Activated CD8-positive, alpha-beta T cell treated with anti-CD3 and anti-CD28 coated beads for 36 hours (primary cell): Measurements from ENCODE around the gene SCAND1. TPM values are rescaled to one million over a fixed set of nuclear protein-coding genes. Genes with fewer than 3 reads are reported as not detected.

ENCODE experiments used
- ATAC-seq: fragments of 200-7000 bp; cut with Tn5 transposase; one replicate; pipeline ENCODE4 v1.10.0; 2021; ENCODE audit warnings: mild to moderate bottlenecking, moderate library complexity
- CTCF ChIA-PET: fragments of 350-600 bp; sonication (Branson Sonifier 250); formaldehyde crosslinking; loops from one replicate; lab custom pipeline; 2021; ENCODE audit warnings: antibody characterized with exemption; lab: Charles Lee
- POLR2A ChIA-PET: fragments of 350-600 bp; sonication (Branson Sonifier 250); formaldehyde crosslinking; loops from one replicate; lab custom pipeline; 2021; ENCODE audit warnings: antibody characterized with exemption; lab: Charles Lee
- DNase-seq: peaks from one replicate; pipeline ENCODE4 v3.0.0-alpha.2; 2020
- H3K27ac Mint-ChIP-seq: one replicate; pipeline ENCODE4 v1.8.0; 2021; ENCODE audit warnings: mild to moderate bottlenecking, mixed read lengths
- H3K27me3 Mint-ChIP-seq: one replicate; pipeline ENCODE4 v1.8.0; 2021; ENCODE audit warnings: mixed read lengths
- H3K36me3 Mint-ChIP-seq: one replicate; pipeline ENCODE4 v1.8.0; 2021; ENCODE audit warnings: low read depth, mixed read lengths
- H3K4me1 Mint-ChIP-seq: one replicate; pipeline ENCODE4 v1.8.0; 2021; ENCODE audit warnings: low read depth, mixed read lengths
- H3K4me3 Mint-ChIP-seq: one replicate; pipeline ENCODE4 v1.8.0; 2021; ENCODE audit warnings: mild to moderate bottlenecking, moderate library complexity, mixed read lengths
- H3K9me3 Mint-ChIP-seq: one replicate; pipeline ENCODE4 v1.8.0; 2021; ENCODE audit warnings: mixed read lengths
- CTCF ChIP-seq: fragments of 200-600 bp; IDR thresholded peaks from one replicate; pipeline ENCODE4 v1.8.0; 2022; ENCODE audit warnings: antibody characterized with exemption, mild to moderate bottlenecking
- intact Hi-C: fragments of 100-400 bp; cut with micrococcal nuclease; formaldehyde crosslinking; loops from one replicate; pipeline ENCODE4 v1.10.0; 2022
- total RNA-seq, 2 experiments: library from RNA; stranded (reverse); gene quantifications; one replicate each; pipeline ENCODE4 v1.2.3, GENCODE V29; 2021

The SCAND1 gene
- total RNA-seq, 2 experiments from 2014 or later, result 46.4 to 49.2 TPM

- POLR2A ChIA-PET, result interaction anchor here (1.0 kb wide), 1 partner anchor 21 kb away, joined by 4 read pairs; the partner anchor contains the start of gene SCAND1
- no peaks in the 10 kb centered on the region for H3K36me3 Mint-ChIP-seq
- no peaks in the 10 kb centered on the region for H3K27me3 Mint-ChIP-seq
- DNase-seq, result no peak
- H3K4me3 Mint-ChIP-seq, result no peak overlapping the region
- no peak overlapping the region for H3K27ac Mint-ChIP-seq
- intact Hi-C loops, result no loop called here
- no peak for ATAC-seq
- H3K4me1 Mint-ChIP-seq, result no peaks in the 10 kb centered on the region
- CTCF ChIA-PET, result interaction anchor here (1.3 to 2.8 kb wide), 4 partner anchors 9 to 21 kb away, joined by 4 to 14 read pairs (median 6); partner anchors contain the start of gene SCAND1
- TF ChIP-seq CTCF, result no peak
- no peaks in the 10 kb centered on the region for H3K9me3 Mint-ChIP-seq
These were observed 21.5 kb upstream of the SCAND1 start for GRCh38 chr20:35975576-35976373.

GRCh38 chr20:35974256-35974655 is 20.0 kb upstream of the SCAND1 start:
- H3K4me1 Mint-ChIP-seq, result no peaks in the 10 kb centered on the region
- ChIA-PET CTCF (interaction anchor here (1.6 to 1.7 kb wide), 2 partner anchors 18 to 20 kb away, joined by 4 read pairs; partner anchors contain the start of gene SCAND1), POLR2A (no interaction called here)
- no peak overlapping the region for H3K27ac Mint-ChIP-seq
- intact Hi-C loops, result no loop called here
- no peak overlapping the region for H3K4me3 Mint-ChIP-seq
- H3K36me3 Mint-ChIP-seq, result no peaks in the 10 kb centered on the region
- ATAC-seq, result no peak
- DNase-seq, result no peak
- TF ChIP-seq CTCF, result no peak
- H3K9me3 Mint-ChIP-seq, result no peaks in the 10 kb centered on the region
- H3K27me3 Mint-ChIP-seq, result no peaks in the 10 kb centered on the region

- ATAC-seq (no peak), DNase-seq (no peak)
- no peak for TF ChIP-seq CTCF
- ChIA-PET POLR2A (no interaction called here), CTCF (interaction anchor here (0.9 to 1.7 kb wide), 4 partner anchors 17 to 23 kb away, joined by 3 to 5 read pairs (median 4); no protein-coding TSS in a partner anchor)
- Mint-ChIP-seq H3K36me3 (no peaks in the 10 kb centered on the region), H3K9me3 (no peaks in the 10 kb centered on the region), H3K4me1 (no peaks in the 10 kb centered on the region), H3K4me3 (no peak overlapping the region), H3K27me3 (no peaks in the 10 kb centered on the region), H3K27ac (no peak overlapping the region)
- intact Hi-C loops, result no loop called here
These were observed 18.2 kb upstream of the SCAND1 start for GRCh38 chr20:35972462-35972861.

GRCh38 chr20:35971981-35972380 is 17.7 kb upstream of the SCAND1 start:
- Mint-ChIP-seq H3K4me3 (no peak overlapping the region), H3K27ac (no peak overlapping the region), H3K27me3 (no peaks in the 10 kb centered on the region), H3K9me3 (no peaks in the 10 kb centered on the region), H3K4me1 (no peaks in the 10 kb centered on the region), H3K36me3 (no peaks in the 10 kb centered on the region)
- TF ChIP-seq CTCF, result no peak
- CTCF ChIA-PET, result interaction anchor here (0.7 to 1.7 kb wide), 3 partner anchors 16 to 19 kb away, joined by 3 to 5 read pairs (median 3); no protein-coding TSS in a partner anchor
- intact Hi-C loops, result no loop called here
- POLR2A ChIA-PET, result no interaction called here
- ATAC-seq (no peak), DNase-seq (no peak)

GRCh38 chr20:35968930-35969329 is 14.6 kb upstream of the SCAND1 start:
- Mint-ChIP-seq H3K4me1 (no peaks in the 10 kb centered on the region), H3K36me3 (no peaks in the 10 kb centered on the region), H3K4me3 (no peak overlapping the region), H3K9me3 (no peaks in the 10 kb centered on the region), H3K27ac (no peak overlapping the region), H3K27me3 (no peaks in the 10 kb centered on the region)
- TF ChIP-seq CTCF, result no peak
- ATAC-seq (no peak), DNase-seq (no peak)
- intact Hi-C loops, result no loop called here
- ChIA-PET CTCF (interaction anchor here (3.2 kb wide), 1 partner anchor 14 kb away, joined by 17 read pairs; the partner anchor contains the start of gene SCAND1), POLR2A (interaction anchor here (1.1 kb wide), 1 partner anchor 14 kb away, joined by 4 read pairs; the partner anchor contains the start of gene SCAND1)
